Glutamatergic neuron (in vitro differentiated cells): ENCODE measurements around the gene NLRP7. TPM values are rescaled to one million over a fixed set of nuclear protein-coding genes. Genes with fewer than 3 reads are reported as not detected.
"Not testable (repeated sequence)": the region's sequence is repeated elsewhere in the genome, so short reads cannot be mapped to it uniquely, and the experiment has no call there.

ENCODE experiments used
- DNase-seq: peaks from one replicate; pipeline ENCODE4 v3.0.0; 2022
- H3K27ac Mint-ChIP-seq: one replicate; pipeline ENCODE4 v1.8.0; 2020; ENCODE audit warnings: mild to moderate bottlenecking, mixed read lengths, inconsistent platforms; ENCODE audit not compliant: unreplicated experiment
- H3K27me3 Mint-ChIP-seq: one replicate; pipeline ENCODE4 v1.8.0; 2020; ENCODE audit warnings: mild to moderate bottlenecking, moderate library complexity, mixed read lengths, inconsistent platforms; ENCODE audit not compliant: unreplicated experiment
- H3K36me3 Mint-ChIP-seq: one replicate; pipeline ENCODE4 v1.8.0; 2020; ENCODE audit warnings: mild to moderate bottlenecking, mixed read lengths, inconsistent platforms; ENCODE audit not compliant: unreplicated experiment
- H3K4me1 Mint-ChIP-seq: one replicate; pipeline ENCODE4 v1.8.0; 2020; ENCODE audit warnings: mild to moderate bottlenecking, low read depth, mixed read lengths, inconsistent platforms; ENCODE audit not compliant: unreplicated experiment
- H3K4me3 Mint-ChIP-seq: one replicate; pipeline ENCODE4 v1.8.0; 2020; ENCODE audit warnings: mild to moderate bottlenecking, mixed read lengths, inconsistent platforms; ENCODE audit not compliant: unreplicated experiment
- H3K9me3 Mint-ChIP-seq: one replicate; pipeline ENCODE4 v1.8.0; 2020; ENCODE audit warnings: mild to moderate bottlenecking, moderate library complexity, mixed read lengths, inconsistent platforms; ENCODE audit not compliant: unreplicated experiment
- CTCF ChIP-seq: fragments of 200-600 bp; sonication (generic); IDR thresholded peaks from one replicate; pipeline ENCODE4 v1.5.0; 2021; ENCODE audit not compliant: partially characterized antibody, unreplicated experiment
- total RNA-seq: library from RNA; stranded (reverse); fragmentation: NEBNext Ultra II Directional; extraction: Animal tissue kit (Norgen Biotek cat#: 25700); gene quantifications from one replicate; pipeline ENCODE4 v1.2.1, GENCODE V29; 2021; ENCODE audit not compliant: unreplicated experiment

Gene NLRP7
- total RNA-seq, 1 donor from 2014 or later: not detected

DNA sequence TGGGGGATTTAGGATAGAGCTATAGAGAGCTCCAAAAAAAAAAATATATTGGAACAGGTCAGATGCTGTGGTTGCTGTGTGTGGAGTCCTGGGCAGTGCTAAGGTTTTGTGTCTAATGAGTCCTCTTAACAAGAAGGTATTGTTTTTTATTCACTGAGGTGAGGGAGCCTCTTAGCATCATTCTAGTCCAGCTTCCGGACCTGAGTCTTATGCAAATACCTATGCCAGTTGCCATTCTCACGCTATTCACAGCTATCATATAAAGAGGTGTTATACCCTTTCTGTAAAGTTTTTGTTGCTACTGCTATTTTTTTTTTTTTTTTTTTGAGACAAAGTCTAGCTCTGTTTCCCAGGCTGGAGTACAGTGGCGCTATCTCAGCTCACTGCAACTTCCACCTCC, 20.3 kb upstream of the NLRP7 start:
- no peak overlapping the region for H3K27ac Mint-ChIP-seq
- no peak for TF ChIP-seq CTCF
- peak overlapping the region; percentile 38 for H3K4me3 Mint-ChIP-seq
- H3K9me3 Mint-ChIP-seq: peaks cover 3% of the 10 kb centered on the region
- H3K4me1 Mint-ChIP-seq: no peaks in the 10 kb centered on the region
- no peaks in the 10 kb centered on the region for H3K36me3 Mint-ChIP-seq
- H3K27me3 Mint-ChIP-seq: no peaks in the 10 kb centered on the region
- no peak for DNase-seq

GRCh38 chr19:54965055-54965454, 17.7 kb upstream of the NLRP7 start:
- not testable (repeated sequence) for H3K36me3 Mint-ChIP-seq, H3K27me3 Mint-ChIP-seq, H3K4me1 Mint-ChIP-seq, H3K9me3 Mint-ChIP-seq, H3K4me3 Mint-ChIP-seq, H3K27ac Mint-ChIP-seq, DNase-seq

DNA sequence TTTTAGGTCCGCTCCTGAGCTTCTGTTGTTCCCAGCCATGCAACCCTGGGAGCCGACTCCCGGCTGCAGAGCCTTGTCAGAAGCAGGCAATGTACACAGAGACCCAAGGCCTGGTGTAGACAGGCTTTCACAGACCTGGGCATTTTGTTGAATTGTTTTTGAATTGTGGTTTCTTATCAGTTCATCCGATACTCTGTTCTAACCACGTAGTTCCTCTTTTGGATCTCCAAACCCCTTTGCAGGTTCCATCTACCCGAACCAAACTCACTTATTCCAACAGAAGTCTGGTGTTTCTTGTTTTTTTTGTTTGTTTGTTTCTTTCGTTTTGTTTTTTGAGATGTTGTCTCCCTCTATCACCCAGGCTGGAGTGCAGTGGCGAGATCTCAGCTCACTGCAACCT, 12.5 kb upstream of the NLRP7 start:
- TF ChIP-seq CTCF: no peak
- H3K9me3 Mint-ChIP-seq: peaks cover 1% of the 10 kb centered on the region
- no peaks in the 10 kb centered on the region for H3K36me3 Mint-ChIP-seq
- H3K4me1 Mint-ChIP-seq: no peaks in the 10 kb centered on the region
- DNase-seq: no peak
- no peak overlapping the region for H3K4me3 Mint-ChIP-seq
- H3K27me3 Mint-ChIP-seq: peaks cover 4% of the 10 kb centered on the region
- no peak overlapping the region for H3K27ac Mint-ChIP-seq

GRCh38 chr19:54955376-54955775, 8.0 kb upstream of the NLRP7 start:
- H3K9me3 Mint-ChIP-seq: peaks cover 1% of the 10 kb centered on the region
- no peaks in the 10 kb centered on the region for H3K36me3 Mint-ChIP-seq
- peaks cover 6% of the 10 kb centered on the region for H3K27me3 Mint-ChIP-seq

GRCh38 chr19:54953345-54953713, 6.0 kb upstream of the NLRP7 start:
- H3K27ac Mint-ChIP-seq, DNase-seq, H3K4me1 Mint-ChIP-seq, H3K4me3 Mint-ChIP-seq, H3K36me3 Mint-ChIP-seq, H3K27me3 Mint-ChIP-seq, H3K9me3 Mint-ChIP-seq: not testable (repeated sequence)

More at GRCh38 chr19:54955376-54955775, 8.0 kb upstream of the NLRP7 start:
- H3K27ac Mint-ChIP-seq: no peak overlapping the region
- no peaks in the 10 kb centered on the region for H3K4me1 Mint-ChIP-seq
- no peak for DNase-seq
- no peak for TF ChIP-seq CTCF
- no peak overlapping the region for H3K4me3 Mint-ChIP-seq

GRCh38 chr19:54952591-54953344, 5.4 kb upstream of the NLRP7 start:
- peaks cover 1% of the 10 kb centered on the region for H3K27me3 Mint-ChIP-seq
- TF ChIP-seq CTCF: no peak
- H3K27ac Mint-ChIP-seq: no peak overlapping the region
- H3K4me3 Mint-ChIP-seq: no peak overlapping the region
- no peak for DNase-seq
- H3K9me3 Mint-ChIP-seq: no peaks in the 10 kb centered on the region
- no peaks in the 10 kb centered on the region for H3K4me1 Mint-ChIP-seq
- H3K36me3 Mint-ChIP-seq: no peaks in the 10 kb centered on the region

DNA sequence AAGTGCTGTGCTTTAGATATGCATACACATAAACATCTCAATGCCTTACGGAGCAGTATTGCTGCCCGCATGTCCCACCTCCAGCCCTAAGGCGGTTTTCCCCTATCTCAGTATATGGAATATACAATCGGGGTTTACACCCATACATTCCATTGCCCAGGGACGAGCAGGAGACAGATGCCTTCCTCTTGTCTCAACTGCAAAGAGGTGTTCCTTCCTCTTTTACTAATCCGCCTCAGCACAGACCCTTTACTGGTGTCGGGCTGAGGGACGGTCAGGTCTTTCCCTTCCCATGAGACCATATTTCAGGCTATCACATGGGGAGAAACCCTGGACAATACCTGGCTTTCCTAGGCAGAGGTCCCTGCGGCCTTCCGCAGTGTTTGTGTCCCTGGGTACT, 3.2 kb upstream of the NLRP7 start:
- H3K36me3 Mint-ChIP-seq, H3K4me1 Mint-ChIP-seq, H3K9me3 Mint-ChIP-seq, DNase-seq, H3K4me3 Mint-ChIP-seq, H3K27ac Mint-ChIP-seq, H3K27me3 Mint-ChIP-seq: not testable (repeated sequence)
